ENCODE results near the gene PCGF5.
"Not testable (repeated sequence)": the region's sequence is repeated elsewhere in the genome, so short reads cannot be mapped to it uniquely, and the experiment has no call there.

The PCGF5 gene

DNA sequence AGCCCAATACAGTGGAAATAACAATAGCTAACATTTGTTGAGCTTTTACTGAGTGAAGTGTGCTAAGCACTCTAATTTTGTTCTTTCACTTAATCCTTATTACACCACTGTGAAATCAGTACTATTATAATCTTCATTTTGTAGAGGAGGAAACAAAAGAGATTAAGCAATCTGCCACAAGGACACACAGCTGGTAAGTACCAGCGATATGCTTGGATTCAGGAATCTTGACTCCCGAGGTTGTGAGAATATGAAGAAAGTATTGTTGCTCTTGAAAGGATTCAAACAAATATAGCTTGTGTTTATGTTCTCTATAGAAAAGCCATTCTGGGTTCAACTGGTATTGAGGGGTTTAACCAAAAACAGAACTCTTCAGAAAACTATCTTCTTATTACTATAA lies 96.0 kb downstream of the PCGF5 start:
- FAIRE-seq, result no peak
- DNase-seq (ENCODE audit: extremely low spot score, insufficient read length, low read depth), result no peak

DNA sequence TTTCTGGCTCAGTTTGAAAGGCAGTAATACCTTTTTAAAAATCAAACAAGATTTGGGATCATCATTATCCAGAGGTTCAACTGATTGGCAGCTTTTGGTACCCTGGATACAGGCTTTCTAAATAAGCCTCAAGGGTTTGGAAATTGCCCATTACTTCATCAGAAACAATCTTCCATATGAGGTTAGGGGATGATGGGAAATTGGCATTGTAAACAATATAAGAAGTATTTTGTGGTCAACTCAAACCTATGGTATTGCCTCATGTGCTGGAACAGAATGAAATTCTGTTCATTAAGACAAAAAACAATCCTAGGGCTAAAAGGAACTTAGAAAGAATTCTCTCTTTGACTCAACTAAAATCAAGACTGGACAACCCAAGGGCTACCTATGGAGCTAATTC lies 97.1 kb downstream of the PCGF5 start:
- DNase-seq (ENCODE audit: extremely low spot score, insufficient read length, low read depth) (no peak), FAIRE-seq (no peak)

DNA sequence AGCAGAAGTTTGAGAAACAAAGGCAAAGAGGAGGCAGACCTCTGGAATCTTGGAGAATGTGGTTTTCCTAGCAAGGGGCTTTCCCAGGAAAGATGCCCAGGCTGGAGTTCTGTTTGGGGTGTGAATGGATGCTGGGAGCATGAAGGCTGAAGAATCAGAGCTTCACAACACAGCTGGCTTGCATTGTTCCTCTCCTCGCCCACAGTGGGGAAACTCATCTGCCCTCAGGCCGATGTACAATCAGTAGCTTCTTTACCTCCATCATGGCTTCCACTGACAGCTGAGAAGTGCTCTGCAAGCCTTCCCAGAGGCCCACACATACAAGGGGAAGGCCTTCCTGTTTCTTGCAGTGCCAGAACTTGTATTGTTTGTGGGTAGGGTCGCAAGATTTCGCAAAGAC lies 98.9 kb downstream of the PCGF5 start:
- no peak for FAIRE-seq

GRCh38 chr10:91323293-91323905 lies 102.9 kb downstream of the PCGF5 start:
- not testable (repeated sequence) for FAIRE-seq; DNase-seq (ENCODE audit: extremely low spot score, insufficient read length, low read depth)

More for the DNA sequence above, 98.9 kb downstream of the PCGF5 start:
- DNase-seq (ENCODE audit: extremely low spot score, insufficient read length, low read depth), result no peak

DNA sequence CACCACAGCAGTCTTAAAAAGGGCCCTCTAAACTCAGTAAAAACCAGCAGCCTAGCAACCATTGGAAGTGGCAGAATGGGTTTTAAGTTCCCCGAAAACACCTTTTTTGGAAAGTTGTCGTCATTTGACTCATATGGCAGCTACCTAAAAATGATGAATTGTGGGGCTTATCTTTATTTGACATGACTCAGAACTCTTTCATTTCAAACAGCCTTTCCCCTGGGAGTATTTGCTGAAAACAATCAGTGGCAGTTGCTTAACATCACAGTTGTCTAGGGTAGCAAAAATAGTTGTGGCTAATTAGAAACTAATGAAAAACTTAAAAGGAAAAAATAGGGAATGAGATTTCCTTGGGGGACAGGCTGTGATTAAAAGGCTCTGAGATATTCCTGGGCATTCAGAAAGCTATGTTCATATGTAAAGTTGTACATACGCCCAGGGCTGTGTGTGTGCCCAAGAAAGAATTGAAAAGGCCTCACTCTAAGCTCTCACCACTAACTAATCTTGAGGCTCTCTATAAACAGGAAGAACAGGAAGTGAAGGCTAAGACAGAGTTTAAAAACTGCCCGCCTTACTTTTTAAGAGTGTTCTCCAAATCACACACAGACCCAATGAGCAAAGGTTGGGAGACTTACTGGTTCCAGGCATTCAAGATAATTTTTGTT lies 108.0 kb downstream of the PCGF5 start:
- DNase-seq (ENCODE audit: extremely low spot score, insufficient read length, low read depth), result no peak
- FAIRE-seq, result no peak
